Activated T-helper 9 cell treated with anti-CD3 and anti-CD28 coated beads, Interleukin-2, amount 50 U/mL, for 16 hours (primary cell): ENCODE results near the gene CD8A.
"Not testable (repeated sequence)": the region's sequence is repeated elsewhere in the genome, so short reads cannot be mapped to it uniquely, and the experiment has no call there.

Experiments
- DNase-seq: peaks from one replicate; pipeline ENCODE4 v3.0.0-alpha.2; 2020; ENCODE audit warnings: low read depth

The CD8A gene

DNA sequence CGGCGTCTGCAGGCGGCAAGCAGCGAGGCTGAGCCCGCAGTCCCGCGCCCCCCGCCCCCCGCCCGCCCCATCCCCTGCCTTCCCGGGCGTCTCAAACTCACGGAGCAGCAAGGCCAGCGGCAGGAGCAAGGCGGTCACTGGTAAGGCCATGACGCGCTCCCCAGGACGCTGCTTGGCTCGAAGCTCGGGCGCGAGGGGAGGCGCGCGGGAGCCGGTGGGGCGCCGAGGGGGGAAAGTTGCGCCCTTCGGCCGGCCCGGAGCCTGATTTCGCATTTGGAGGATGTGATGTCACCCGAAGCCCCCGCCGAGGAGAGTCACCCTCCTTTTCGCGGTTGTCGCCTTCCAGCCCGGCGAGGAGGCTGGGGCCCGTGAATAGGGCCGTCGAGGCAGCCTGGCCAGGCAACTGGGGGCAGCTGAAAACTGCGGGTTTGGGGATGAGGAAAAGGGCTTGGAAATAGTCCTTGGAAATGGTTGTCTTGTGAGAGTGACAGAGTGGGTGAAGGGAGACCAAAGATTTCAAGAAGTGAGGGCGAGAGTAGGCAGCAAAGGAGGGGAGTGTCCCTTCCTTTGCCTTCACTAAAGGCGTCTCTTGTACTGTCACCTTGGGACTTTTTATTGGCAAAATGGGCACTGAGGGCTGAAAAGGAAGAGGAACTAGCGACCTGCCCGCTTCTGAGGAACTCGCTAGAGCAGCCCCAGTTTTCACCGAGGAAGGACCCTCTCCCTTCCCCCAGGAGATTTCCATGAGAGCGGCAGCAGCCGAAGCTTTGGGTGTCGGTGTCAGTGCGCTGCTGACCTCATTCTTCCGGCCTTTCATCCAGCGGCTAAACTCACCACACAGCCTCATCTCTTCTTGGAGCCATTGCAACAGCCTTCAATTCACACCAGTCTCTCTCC is at the start of gene CD8A:
Gene CD8A (minus strand): TSS at position 238 of the 897 bp plus-strand sequence. CDS start 88 bp downstream, at position 150.
- no peak for DNase-seq

DNA sequence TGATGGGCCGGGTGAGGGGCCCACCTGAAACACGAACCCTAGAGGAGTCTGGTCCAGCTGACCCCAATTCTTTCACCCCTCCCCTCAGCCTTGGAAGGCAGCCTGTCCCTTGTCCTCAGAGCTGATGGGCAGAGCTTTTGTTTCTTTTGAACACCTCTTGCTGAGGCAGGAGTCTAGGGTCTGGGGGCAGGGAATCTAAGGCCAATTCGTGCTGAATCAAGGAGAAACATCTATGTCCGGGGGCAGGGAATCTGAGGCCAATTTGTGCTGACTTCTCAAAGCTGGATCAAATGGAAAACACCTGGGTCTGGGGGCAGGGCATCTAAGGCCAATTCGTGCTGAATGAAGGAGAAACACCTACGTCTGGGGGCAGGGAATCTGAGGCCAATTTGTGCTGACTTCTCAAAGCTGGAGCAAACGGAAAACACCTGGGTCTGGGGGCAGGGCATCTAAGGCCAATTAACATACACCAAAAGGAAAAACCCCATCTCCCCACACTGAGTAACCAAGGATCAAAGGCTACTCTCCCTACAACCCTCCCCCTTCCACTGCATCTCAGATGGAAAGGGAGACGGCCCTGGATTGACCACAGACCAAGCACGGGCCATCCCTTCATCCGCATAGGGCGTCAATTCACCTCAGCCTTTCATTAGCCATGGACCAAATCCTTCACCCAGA is 49.3 kb upstream of the CD8A start:
- DNase-seq, result not testable (repeated sequence)

DNA sequence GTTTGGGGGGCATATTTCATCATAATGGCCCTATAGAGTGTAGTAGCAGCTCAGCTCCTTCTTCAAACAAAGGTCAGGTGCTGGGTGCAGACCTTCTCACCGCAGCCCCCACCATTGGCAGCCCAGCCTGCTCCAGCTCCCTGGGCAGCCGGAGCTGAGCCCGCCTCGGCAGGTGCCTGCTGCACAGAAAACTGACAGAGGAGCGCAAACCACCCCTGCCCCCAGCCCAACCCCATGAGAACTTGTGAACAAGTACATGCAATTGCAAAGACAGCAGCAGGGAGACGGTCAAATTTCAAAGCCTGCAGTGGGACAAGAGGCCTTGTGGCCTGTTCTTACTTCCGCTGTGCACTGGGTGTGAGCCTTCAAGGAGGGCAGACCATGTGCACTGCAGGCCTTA is 48.7 kb upstream of the CD8A start:
- DNase-seq, result not testable (repeated sequence)

DNA sequence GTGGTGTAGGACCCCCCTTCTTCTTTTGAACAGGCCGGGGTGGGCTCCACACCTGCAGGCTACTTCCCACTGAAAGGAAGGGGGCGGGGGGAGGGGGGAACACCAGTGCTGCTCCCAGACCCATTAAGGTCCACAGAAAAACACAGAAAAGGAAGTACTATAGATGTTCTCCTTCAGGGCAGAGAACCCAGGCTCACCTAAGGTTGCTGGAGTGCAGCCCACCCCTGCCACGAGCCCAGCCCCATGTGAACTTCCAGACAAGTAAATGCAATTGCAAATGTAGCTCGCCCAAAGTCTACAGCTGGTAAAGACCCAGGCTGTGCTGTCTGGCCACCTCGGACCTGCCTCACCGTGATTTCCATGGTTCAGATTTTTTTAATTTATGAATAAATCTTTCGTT is 47.0 kb upstream of the CD8A start:
- DNase-seq, result not testable (repeated sequence)

DNA sequence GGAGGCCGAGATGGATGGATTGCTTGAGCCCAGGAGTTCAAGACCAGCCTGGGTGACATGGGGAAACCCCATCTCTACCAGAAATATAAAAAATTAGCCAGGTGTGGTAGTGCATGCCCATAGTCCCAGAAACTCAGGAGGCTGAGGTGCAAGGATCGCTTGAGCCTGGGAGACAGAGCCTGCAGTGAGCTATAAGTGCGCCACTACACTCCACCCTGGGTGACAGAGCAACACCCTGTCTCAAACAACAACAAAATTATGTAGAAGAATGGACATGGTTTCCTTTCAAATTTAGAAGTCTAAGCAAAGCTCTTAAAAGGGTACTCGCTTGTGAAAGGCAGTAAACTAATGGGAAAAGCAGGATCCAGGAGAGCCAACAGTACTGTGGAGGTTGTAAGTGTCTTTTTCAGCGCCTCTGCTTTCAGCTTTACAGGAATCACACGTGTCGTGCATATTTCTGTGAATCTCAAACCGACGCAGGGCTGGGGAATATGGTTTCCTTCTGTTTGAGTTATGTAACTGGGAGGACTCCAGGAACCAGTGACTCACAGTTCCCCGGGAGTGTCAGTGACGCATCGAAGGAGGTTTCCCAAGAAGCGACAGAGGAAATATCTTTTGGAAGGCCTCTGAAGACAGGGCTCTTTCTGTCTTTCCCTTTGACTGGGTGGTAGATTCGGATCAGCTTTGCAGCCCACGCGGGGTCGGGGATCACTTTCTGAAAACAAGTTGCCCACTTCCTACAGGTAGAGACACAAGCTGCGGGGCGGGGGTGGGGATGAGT is 46.4 kb upstream of the CD8A start:
- peak; percentile 25 for DNase-seq

DNA sequence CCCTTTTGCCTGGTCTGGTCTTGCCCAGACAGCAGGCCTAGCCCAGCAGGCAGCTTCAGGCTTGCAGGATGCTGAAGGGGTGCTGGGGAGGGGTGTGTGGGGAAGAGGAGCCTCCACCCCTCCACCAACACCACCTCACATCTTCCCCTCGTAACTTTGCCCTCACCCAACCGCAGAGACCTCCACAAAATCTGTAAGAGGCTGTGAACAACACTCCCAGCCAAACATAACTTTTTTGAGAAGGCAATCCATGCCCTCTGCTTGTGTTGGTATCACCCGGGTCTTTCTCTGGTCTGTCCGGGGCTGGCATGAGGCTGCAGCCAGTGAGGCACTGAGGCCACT is 44.8 kb upstream of the CD8A start:
- not testable (repeated sequence) for DNase-seq

DNA sequence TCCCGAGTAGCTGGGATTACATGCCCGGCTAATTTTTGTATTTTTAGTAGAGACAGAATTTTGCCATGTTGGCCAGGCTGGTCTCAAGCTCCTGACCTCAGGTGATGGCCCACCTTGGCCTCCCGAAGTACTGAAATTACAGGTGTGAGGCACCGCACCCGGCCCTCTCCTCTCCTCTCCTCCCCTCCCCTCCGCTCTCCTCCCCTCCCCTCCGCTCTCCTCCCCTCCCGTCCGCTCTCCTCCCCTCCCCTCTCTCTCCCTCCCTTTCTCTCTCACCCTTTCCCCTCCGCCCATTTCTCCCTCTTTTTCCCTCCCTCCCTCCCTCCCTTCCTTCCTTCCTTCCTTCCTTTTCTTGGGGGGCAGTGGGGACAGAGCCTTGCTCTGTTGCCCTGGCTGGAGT is 42.6 kb upstream of the CD8A start:
- DNase-seq, result no peak

DNA sequence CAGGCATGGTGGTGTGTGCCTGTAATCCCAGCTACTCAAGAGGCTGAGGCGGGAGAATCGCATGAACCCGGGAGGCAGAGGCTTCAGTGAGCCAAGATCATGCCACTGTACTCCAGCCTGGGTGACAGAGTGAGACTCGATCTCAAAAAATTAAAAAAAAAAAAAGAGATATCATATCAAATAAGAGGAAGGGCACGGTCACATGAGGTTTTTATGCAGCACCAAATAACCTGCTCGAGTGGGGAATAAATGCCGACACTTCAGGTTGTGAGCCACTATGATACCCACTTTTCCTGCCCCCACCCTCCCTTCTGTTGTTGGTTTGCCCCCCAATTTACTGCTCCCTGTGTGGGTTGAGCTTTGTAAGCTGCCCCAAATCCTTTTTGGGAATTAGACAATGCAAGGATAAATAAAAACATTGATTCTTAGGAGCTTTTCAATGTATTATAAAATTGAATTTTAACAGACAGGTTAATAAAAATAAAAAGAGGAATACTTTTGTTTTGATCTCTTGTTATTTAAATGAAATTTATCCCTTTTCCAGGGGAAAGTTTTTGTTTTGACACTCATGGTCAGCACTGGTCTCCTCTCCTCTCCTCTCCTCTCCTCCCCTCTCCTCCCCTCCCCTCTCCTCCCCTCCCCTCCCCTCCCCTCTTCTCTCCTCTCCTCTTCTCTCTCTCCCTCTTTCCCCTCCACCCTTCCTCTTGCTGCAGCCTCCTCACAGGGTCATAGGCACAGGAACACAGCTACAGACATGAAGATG is 41.8 kb upstream of the CD8A start:
- DNase-seq, result no peak

DNA sequence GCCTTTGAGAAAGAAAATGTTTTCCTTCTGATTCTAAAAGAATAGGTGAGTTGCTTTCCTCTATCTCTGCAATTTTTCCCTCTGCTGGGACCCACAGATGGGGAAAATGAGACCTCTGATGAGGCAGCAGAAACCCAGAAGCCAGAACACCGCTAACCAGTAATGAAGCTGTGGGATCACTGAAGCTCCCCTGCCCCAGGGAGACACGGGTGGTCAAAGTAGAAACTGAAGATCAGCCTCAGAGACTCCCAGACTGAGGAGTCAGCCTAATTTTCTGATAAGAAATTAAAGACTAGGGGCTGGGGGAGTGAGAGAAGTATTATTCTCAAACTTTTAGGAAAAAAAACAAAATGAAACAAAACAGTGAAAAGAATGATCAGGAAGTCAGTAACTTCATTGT is 40.8 kb upstream of the CD8A start:
- no peak for DNase-seq

DNA sequence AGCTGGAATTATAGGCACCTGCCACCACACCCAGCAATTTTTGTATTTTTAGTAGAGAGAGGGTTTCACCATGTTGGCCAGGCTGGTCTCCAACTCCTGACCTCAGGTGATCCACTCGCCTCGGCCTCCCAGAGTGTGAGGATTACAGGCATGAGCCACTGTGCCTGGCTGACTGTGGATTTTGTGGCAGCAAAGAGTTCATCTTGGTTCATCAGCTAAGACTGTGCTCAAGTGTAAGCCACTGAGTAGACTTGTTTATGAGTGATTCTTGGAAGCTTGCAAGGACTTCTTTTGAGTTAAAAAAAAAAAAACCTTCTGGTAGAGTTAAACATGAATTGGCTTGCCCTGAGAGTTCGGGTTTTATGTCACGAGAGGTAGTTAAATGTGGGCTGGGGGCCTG is 36.2 kb upstream of the CD8A start:
- DNase-seq, result no peak

DNA sequence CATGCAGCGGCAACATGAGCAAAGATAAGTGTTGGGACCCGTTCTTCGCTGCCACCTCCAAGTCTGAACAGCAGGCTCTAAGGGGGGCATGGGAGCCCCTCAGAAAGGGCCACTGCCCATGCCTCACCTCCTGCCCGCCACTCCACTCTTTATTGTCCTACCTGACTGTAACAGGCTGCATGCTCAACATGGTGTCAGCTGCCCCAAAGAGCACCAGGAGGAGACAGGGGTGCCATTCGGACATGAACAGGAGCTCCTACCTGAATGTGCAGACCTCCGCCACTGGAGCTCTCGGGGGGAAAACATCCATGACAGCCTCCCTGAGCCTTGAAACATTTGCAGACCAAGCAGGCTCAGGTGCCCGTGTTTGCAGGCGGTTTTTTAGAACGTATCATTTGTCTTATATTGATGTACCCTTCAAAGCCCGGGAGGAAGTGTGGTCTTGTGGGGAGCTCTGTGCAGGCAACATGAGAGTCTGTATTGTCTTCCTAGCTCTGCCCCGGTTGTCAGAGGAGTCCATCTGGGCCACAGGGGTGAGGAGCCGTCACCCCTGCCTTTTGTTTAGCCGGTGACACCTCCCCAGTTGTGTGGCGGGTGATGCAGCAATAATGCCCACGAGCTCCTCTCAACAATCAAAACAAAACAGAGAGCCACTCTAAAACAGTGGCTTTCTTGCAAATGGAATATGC is 35.1 kb upstream of the CD8A start:
- no peak for DNase-seq

DNA sequence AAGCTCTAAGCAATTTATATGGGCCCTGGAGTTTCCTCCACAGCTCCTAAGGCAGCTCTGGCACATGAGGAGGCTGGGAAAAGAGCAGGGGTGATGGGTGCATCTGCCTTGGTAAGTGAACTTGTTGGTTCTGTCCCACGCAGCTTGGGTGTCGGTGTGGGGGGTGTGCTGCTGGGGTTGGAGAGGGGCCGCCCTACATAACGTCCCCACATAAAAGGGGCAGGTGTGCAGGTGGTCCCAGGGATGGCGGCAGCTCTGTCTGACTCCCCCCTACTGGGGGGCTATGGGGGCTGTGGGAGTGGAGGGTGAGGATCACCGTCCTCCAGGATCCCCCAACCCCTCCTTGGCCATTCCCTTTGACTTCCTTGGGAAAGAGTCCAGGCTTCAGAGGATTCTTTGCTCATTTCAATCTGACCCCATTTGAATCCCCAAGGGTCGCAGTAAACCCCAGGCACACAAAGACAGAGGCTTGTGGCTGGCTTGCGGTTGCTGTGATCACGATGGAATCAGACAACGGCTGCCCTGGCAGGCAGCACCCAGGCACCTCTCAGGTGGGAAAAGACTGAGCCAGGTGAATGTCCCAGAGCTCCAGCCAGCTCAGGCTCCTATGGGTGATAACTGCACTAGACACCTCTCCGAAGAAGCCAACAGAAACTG is 34.5 kb upstream of the CD8A start:
- DNase-seq, result no peak

DNA sequence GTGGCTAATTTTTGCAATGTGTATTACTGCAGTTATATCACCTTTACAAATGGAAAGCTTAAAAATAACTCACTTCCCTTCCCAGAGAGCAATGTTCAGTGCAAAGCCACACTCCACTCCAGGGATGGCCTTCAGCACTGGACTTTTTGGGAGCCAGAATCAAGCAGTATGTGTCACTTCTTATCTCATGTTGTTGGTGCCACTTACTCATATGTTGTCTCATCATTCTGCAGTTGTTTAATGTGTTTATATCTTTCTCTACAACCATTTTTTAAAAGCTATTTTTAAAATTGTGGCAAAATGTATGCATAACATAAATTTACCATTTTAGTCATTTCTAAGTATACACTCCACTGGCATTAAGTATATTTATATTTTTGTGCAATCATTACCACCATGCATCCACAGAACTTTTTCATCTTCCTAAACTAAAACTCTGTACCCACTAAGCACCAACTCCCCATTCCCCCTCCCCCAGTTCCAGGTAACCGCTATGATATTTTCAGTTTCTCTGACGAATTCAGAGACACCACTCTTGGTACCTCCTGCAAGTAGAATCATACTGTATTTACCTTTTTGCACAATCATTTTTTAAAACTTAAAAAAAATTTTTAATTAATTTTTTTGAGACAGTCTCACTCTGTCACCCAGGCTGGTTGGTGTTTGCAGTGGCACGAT is 32.1 kb upstream of the CD8A start:
- DNase-seq, result no peak

DNA sequence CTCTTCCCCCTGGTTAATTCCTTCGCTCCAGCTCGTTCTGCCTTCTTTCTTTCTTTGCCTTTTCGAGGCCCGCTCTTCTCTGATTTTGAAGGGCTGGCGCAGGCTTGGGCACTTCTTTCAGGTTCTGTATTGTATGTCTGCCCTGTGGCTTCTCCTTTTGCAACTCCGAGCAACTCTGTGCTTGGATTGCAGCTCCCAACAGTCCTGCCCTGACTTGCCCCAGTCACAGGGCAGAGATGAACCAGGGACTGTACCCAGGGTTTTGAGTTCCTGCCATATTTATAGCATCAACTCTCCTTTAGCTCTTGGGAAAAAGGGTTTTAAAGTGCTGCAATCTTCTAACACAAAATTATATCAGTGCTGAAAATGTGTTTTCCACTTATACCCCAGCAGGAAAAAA is 31.1 kb upstream of the CD8A start:
- DNase-seq, result no peak

DNA sequence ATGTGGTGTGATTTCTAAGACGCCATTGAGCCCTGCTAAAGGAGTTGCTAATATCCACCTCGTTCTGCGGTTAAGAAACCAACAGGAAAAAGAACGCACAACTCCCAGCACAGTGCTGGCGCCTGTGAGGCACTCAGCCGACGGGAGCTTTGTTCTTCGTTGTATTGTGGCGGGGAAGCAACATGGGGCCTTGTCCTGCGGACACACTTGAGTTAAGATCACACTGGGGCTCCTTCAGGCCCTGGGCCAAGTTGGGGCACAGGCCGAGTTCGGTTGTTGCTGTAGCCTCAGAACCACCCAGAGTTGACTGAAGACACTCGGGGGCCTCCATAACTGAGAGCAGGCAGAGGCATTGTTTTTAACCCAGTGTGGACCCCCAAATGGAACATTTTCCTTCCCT is 30.6 kb upstream of the CD8A start:
- no peak for DNase-seq

DNA sequence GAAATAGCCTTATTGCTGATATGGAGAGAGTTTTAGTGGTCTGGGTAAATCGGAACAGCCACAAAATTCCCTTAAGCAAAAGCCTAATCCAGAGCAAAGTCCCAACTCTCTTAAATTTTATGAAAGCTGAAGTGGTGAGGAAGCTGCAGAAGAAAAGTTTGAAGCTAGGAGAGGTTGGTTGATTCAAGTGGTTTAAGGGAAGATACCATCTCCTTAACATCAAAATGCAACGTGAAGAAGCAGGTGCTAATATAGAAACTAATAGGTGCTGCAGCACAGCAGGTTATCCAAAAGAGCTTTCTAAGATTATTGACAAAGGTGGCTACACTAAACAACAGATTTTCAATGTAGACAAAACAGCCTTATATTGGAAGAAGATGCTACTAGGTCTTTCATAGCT is 28.2 kb upstream of the CD8A start:
- no peak for DNase-seq

DNA sequence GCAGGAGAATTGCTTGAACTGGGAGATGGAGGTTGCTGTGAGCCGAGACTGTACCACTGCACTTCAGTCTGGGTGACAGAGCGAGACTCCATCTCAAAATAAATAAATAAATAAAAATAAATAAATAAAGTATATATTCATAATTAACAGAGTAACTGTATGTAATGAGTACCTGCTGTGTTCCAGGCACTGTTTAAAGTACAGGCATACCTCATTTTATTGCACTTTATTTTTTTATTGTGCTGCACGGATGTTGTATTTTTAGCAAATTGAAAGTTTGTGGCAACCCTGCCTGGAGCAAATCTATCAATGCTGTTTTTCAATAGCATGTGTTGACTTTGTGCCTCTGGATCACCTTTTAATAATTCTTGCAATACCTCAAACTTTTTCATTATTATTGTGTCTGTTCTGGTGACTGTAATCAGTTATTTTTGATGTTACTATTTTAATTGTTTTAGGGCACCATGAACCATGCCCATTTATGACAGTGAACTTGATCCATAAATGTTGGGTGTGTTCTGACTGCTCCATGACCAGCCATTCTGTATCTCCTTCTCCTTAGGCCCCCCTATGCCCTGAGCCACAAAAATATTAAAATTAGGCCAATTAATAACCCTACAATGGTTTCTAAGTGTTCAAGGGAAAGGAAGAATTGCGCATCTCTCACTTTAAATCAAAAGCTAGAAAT is 27.5 kb upstream of the CD8A start:
- DNase-seq, result no peak

DNA sequence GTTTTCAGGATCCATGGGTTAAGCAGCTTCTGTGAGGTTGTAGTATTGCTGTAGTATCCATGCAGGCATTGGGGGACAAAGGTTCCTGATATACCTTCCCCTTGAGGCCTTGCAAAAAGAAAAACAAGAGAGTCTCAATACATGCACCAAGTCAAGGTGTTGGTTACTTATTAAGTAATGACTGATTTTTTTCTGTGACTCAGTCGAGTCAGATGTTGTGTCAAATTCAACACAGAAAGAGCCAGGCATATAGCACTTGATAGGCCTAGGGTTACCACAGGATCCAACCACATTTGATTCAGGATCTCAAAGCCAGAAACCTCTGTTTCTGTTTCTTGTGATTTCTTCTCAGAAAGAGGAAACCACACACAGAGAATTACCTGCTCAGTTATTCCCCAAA is 24.9 kb upstream of the CD8A start:
- no peak for DNase-seq

DNA sequence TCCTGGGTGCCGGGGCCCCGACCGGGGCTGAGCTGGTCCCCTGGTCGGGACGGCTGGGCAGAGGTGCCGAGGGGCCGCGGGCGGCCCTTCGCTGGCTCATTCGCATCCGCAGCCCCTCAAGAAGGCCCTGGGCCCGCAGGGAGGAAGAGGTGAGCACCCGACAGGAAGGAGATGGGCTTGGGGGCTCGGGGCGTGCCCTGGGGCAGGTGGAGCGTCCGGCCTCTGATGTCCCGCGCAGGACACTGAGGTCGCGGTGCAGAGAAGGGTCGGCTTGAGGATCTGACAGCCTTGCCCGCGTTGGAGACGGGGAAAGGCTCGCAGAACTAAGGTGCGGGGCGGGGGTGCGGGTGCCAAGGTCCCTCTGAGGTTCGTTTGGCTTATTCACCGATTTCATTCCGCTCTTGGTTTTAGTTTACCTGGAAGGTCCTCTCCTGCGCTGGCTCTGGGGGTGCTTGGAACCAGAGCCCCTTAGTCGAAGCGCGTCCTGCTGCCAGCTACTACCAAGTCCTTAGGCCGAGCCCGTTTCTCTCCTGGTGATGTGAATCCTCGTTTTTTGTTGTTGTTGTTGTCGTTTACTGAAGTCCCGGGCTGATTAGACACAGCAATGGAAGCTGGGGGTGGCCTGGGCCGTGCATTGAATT is 18.9 kb upstream of the CD8A start:
- no peak for DNase-seq
